ENCODE measurements around the gene DNAJC22. TPM values are rescaled to one million over a fixed set of nuclear protein-coding genes. Genes with fewer than 3 reads are reported as not detected.
A peak's percentile ranks its signal among the peaks of the same experiment; 100 is the strongest.

Gene DNAJC22
- total and polyA plus RNA-seq, 12 donors, result 0.01 to 0.59 (median 0.25) TPM; not detected in 4

- no peak overlapping the region for H3K4me3 ChIP-seq
- H3K4me1 ChIP-seq, result peaks cover 0 to 6% (median 0%) of the 10 kb centered on the region in 9 donors
- intact Hi-C loops (cut with DNase I), result loop anchor here in 3 of 10 donors (5.0 to 10.0 kb wide), 2 partner anchors 225 to 228 kb away; no protein-coding TSS in a partner anchor
- no peaks in the 10 kb centered on the region for H3K36me3 ChIP-seq
- peaks cover 0 to 48% (median 18%) of the 10 kb centered on the region in 7 donors for H3K27me3 ChIP-seq
- no peak for ATAC-seq
- no peaks in the 10 kb centered on the region for H3K9me3 ChIP-seq
- H3K27ac ChIP-seq, result no peak overlapping the region
- no peak for DNase-seq
- TF ChIP-seq CTCF (IDR thresholded peaks at IDR 0.05), result peak in 7 of 9 donors; percentile 34 to 58 (median 43)
- WGBS, 2 donors, result 19 to 24% methylated on average over 3 of the region's 3 CpGs
Measured at GRCh38 chr12:49357103-49357678, 10.5 kb downstream of the DNAJC22 start.

GRCh38 chr12:49358483-49359141, 11.9 kb downstream of the DNAJC22 start:
- no peak overlapping the region for H3K4me3 ChIP-seq
- H3K27ac ChIP-seq, result no peak overlapping the region
- H3K4me1 ChIP-seq, result peaks cover 0 to 6% (median 0%) of the 10 kb centered on the region in 9 donors
- DNase-seq, result peak in 1 of 2 donors; percentile 58
- intact Hi-C loops (cut with DNase I), result loop anchor here (1.0 to 10.0 kb wide), 8 partner anchors 154 to 226 kb away; no protein-coding TSS in a partner anchor
- peak; percentile 74 to 91 (median 80) for ATAC-seq
- no peaks in the 10 kb centered on the region for H3K36me3 ChIP-seq
- TF ChIP-seq CTCF (IDR thresholded peaks at IDR 0.05), result peak; percentile 71 to 90 (median 83)
- WGBS, 2 donors, result 22 to 24% methylated on average over 7 of the region's 7 CpGs
- H3K9me3 ChIP-seq, result no peaks in the 10 kb centered on the region
- peaks cover 0 to 33% (median 5%) of the 10 kb centered on the region in 7 donors for H3K27me3 ChIP-seq

DNA sequence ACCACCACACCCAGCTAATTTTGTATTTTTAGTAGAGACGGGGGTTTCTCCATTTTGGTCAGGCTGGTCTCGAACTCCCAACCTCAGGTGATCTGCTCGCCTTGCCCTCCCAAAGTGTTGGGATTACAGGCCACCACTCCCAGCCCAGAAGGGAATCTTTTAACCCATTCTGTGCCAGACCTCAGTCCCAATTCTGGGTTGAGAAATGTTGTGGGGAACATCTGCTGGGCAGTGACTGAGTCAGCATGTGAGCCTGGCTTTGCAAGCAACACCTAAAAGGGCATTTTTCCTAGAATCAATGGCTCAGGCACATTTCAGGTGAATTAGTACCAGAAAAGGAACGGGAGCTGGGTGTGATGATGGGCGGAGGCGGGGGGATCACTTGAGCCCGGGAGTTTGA, 13.0 kb downstream of the DNAJC22 start:
- intact Hi-C loops (cut with DNase I), result loop anchor here in 9 of 10 donors (1.0 to 10.0 kb wide), 7 partner anchors 153 to 225 kb away; no protein-coding TSS in a partner anchor
- no peak for ATAC-seq
- Histone ChIP-seq H3K9me3 (no peaks in the 10 kb centered on the region), H3K4me3 (no peak overlapping the region), H3K36me3 (no peaks in the 10 kb centered on the region), H3K4me1 (peaks cover 0 to 6% (median 0%) of the 10 kb centered on the region in 9 donors), H3K27me3 (peaks cover 0 to 24% (median 0%) of the 10 kb centered on the region in 7 donors), H3K27ac (no peak overlapping the region)
- no peak for DNase-seq
- no peak for TF ChIP-seq CTCF (IDR thresholded peaks at IDR 0.05)
- 82 to 87% methylated on average over 7 of the region's 7 CpGs for WGBS, 2 donors

DNA sequence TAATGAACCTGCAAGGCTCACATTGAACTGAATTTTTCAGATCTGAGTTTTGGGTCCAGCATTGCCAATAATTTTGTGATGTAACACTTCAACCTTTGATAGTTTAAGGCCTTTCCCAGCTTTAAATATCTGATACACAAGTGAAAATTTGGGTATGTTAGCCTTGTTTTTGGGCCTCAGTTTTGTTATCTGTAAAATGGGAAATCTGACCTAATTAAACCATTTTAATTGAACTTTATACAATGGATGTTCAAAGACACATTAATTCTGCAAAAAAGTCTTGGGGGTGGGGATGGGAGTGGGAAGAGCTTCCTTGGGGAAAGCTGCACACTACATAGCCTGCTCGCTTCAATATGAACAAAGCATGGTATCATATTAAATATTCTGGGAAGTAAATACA, 15.4 kb downstream of the DNAJC22 start:
- intact Hi-C loops (cut with DNase I), result loop anchor here in 2 of 10 donors (5.0 to 10.0 kb wide), 2 partner anchors 215 to 223 kb away; no protein-coding TSS in a partner anchor
- H3K4me1 ChIP-seq, result peaks cover 0 to 19% (median 6%) of the 10 kb centered on the region in 9 donors

More for the DNA sequence above, 15.4 kb downstream of the DNAJC22 start:
- H3K9me3 ChIP-seq, result no peaks in the 10 kb centered on the region
- H3K4me3 ChIP-seq, result no peak overlapping the region
- 89 to 100% methylated on average over 1 of the region's 1 CpG for WGBS, 2 donors
- DNase-seq (no peak), ATAC-seq (no peak)
- no peak overlapping the region for H3K27ac ChIP-seq
- H3K36me3 ChIP-seq, result no peaks in the 10 kb centered on the region
- TF ChIP-seq CTCF (IDR thresholded peaks at IDR 0.05), result no peak
- peaks cover 0 to 8% (median 0%) of the 10 kb centered on the region in 7 donors for H3K27me3 ChIP-seq

All from heart right ventricle (tissue), 16 donors.